NAMALWA (cell line): ENCODE data around the gene WFS1.

Source experiments
- DNase-seq: peaks from one replicate; pipeline ENCODE4 v3.0.0-alpha.2; 2015; ENCODE audit warnings: low spot score

WFS1 gene

DNA sequence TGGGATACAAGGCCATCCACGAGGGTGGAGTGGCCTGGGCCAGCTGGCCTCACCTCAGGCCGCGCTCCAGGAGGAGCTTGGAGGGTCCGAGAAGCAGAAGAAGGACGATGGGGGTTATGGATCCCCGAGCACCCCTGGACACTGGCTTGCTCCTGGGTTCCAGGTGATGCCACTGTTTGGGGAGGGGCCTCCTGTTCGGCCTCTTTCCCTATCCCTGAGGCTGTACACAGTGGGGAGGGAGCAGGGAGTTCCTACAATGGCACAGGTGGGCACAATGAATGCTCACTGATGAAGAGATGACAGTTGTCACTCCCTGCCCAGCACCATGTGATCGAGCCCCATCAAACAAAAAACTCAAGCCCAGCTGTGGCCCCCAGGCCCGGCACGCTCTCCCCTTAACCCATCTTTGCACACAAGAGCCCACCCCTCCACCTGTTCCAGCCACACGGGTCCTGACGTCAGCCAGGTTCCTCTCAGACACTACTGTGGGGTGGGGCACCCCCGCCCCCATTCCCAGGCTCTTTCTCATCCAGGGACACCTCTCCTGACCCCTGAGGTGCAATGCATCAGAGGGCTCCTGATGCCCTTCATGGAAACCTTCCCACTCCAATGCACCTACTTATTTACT is 70.3 kb downstream of the WFS1 start:
- DNase-seq: no peak

DNA sequence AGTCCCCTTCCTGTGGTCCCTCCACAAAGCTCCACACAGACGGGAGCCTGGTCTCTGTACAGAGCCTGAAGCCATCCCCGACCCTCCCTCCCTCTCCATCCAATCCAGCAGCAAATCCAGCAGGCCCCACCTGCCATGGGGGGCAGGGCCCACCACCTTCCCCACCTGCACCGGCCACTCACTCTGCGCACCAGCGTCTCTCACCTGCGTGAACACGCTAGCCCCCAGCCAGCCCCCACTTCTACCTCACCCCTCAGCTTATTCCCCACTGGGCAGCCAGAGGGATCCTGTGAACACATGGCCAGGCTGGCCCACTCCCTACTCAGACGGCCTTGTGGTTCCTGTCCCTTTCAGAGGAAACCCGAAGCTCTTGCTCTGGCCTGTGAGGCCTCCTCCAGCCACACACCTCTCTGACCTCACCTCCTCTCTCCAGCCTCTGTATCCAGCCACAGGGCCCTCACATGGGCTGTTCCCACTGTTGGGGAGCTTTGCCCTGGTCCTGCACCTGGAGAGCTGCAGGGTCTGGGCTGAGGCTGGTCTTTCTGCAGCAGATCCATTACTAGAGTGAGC is 70.9 kb downstream of the WFS1 start:
- no peak for DNase-seq

DNA sequence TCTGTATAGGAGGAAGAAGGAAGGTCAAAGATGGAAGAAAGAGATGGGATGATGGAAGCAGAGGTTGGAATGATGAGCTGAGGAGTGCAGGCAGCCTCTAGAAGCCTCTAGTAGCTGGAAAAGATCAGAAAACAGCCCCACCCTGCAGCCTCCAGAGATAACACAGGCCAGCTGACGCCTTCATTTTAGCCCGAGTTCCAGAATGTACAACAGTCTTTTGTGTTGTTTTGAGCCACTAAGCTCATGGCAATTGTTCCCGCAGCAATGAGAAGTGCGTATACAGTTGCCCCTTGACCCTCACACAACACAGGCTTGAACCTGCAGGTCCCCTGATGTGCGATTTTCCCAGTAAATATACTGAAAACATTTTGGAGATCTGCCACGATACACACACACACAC is 72.0 kb downstream of the WFS1 start:
- DNase-seq: no peak

DNA sequence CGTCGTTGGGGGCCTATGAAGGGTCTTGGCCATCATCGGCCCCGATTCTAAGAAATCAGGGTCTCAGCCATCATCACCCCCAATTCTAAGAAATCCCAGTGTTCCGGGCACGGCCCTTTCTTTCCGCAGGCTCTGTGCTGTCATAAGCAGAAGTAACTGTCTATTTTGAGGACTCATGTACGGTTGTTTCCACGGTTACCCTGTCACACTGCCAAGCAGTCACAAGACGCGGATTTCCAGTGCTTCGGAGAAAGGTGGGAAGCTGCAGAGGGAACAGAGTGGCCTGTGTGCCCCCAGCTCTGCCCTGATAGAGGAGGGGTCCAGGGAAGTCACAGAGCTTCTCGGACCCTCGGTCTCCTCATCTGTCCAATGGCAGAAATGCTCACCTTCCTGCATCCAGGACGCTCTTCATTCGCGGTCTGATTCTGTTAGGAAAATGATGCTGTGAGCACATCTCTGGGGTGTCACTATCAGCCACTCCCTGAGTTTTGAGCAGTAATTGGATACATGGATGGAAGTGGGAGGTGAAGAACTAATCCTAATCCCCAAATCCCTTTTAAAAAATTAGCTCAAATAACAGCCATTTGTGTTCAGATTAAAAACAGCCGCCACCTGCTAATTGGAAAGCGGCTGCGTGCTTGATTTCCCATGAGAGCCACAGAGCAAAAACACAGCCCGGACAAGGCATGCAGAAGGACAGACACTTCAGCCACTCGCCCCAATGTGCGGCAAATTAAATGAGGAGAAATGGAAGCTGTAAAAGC is 73.1 kb downstream of the WFS1 start:
- no peak for DNase-seq

DNA sequence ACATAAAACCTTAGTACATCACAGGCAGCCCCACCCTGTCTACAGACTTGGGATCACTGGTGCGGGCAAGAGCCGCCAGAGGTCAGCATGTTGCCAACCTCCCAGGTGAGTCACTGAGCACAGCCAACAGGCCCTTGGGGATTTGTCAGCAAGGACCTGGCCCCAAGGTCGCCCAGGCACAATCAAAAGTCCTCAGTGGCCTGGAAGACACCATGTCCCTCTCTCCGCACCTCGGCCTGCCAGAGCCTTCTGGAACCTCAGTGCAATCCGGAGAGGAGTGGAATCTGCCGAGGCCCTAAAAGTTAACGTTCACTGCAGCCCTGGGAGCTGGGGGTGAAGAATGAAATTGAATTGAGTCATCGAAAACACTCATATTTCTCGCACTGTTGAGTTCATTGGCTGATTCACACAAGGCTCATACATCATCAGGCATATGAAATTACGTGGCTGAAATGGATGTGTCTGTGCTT is 74.3 kb downstream of the WFS1 start:
- DNase-seq: no peak

DNA sequence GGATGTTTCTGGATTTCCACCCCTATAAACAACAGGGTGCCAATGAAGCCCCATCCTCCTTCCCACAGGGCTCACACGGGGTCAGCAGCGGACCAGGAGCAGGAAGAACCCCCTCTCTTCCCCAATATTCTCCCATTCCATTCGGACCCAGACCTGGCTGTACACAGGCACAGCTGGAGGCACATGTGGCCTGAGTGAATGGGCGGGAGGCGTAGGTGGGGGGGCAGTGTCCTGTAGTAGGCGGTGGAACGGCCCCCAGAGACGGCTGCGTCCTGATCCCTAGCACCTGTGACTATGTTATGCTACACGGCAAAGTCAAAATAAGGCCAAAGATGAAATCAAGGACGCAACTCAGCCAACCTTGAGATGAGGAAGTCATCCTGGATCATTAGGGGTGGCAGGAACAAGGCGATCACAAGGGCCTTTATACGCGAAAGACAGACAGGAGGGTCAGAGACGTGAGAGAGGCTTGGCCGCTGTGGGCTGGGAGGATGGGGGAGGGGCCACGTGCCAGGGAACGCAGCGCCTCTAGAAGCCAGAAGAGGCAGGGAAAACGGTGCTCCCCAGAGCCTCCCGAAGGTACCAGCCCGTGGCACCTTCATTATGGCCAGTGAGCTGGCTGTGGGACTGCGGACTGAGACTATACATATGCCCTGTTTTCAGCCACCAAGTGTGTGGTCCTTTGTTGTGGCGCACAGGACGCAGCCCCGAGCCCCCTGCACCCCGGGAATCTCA is 75.6 kb downstream of the WFS1 start:
- DNase-seq: no peak

DNA sequence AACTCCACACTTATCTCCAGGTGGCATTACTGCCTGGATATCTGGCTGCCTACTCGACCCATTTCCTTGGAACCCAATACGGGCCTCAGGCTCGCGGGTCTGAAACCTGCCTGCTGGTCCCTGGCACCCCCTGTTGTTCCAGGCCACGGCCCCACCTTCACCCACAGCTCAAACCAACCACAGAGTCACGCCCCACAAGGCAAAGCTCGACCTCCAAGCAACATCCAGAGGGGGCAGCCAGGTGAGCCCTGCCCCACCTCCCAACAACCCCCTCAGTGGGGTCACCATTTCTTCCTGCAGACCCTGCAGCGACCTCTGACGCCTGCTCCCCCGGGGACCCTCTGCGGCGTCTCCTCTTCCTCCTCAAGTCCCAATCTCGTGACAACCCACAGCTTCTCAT is 76.2 kb downstream of the WFS1 start:
- DNase-seq: no peak

DNA sequence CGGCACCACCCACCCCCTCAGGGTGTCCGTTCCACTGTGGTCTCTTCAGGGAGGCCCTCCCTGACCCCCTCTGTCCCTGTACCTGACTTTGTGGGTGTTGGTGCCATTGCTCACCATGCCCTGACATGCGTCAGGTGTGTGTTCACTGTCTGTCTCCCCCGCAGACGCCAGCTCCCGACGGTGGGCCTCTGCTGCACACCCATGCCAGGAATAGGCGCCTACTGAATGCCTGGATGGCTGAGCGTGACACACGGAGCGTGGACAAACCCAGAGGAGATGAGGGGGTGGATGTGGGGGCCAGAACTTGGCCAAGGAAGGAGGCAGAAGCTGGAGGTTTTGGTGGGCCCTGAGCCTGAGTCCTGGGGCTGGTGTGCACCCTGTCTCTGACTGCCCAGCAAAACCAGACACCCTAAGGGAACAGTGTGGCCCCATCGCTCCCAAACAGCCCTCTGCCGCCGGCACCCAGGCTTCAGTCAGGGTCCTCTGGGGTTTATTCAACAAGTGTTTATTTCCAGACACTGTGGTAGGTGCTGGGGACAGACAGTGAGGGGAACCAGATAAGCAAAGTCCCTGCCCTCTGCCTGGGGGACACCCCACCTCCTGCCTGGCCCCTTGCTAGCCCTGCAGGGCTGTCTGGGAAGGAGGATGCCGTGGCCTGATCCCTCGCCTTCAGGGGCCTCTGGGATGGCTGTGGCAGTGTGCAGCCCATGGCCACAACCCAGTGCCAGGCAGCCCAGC is 76.9 kb downstream of the WFS1 start:
- no peak for DNase-seq

DNA sequence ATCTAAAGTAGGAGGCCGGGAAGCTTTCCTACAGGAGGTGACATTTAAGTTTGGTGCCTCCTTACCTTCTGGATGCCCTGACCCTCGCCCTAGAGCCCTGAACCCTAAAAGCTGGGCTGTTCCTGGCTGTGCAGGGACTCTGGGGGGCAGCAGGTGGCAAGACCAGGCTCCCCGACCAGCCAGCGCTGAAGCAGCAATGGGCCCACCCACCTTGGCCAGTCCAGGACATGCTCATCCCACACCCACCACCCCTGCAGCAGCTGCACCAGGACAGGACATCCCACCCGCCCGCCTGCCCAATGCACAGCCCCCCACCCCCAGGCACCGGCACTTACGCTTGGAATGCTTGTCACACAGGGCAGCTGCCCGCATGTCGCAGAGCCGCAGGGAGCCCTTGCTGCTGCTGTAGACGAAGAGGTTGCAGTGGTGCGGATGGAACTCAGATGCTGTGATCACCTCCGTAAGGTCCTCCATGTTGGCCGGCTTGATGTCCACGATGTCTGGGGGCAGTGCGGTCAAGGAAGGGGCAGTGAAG is 77.9 kb downstream of the WFS1 start:
- DNase-seq: no peak

DNA sequence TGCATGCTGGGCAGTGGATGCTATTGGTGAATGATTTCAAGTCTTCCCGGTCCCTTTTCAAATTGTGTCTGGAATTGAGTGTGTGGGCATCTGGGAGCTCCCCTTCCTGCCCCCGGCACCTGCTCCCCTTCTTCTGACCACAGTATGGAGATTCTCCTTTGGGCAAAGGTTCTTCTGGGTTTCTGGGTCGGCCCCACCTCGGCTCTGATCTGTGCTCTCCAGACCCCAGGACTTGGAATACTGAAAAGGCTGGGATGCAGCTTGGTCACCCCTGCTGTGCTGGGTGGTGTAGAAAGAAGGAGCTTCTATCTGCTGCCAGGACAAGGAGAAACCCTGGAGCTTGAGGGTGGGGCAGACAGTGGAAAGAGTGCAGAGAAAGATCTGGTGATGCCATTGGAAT is 78.8 kb downstream of the WFS1 start:
- no peak for DNase-seq

DNA sequence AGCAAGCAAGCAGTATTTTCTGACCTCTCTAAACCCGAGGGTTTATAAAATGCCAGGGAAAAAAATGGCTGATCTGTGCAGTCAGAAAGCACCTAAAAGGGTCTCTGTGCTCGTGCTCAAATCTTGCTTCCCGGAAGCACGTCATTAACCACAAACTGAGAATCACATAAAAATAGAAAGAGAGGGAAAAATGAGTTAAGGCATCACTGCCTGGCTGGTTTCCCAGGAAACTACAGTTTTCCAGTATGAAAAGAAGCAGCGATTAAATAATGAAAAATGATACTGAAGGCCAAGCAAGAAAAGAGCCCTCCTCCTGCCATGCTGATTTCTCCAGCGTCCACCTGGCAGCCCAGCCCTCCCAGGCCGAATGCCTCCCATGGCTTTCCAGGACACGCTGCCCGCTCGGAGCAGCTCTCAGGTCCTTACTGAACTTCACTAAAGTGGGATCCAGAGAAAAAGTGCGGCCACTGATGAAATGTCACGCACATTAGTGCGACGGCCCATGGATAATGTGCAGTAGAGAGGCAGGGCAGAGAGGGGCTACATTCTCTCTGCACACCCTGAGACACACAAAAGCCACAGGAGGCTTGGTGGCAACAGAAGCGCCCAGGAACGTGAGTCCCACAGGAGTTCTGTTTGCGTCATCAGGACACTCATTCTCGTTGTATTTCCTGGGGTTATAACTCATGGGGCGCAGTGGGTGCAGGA is 80.4 kb downstream of the WFS1 start:
- DNase-seq: no peak

DNA sequence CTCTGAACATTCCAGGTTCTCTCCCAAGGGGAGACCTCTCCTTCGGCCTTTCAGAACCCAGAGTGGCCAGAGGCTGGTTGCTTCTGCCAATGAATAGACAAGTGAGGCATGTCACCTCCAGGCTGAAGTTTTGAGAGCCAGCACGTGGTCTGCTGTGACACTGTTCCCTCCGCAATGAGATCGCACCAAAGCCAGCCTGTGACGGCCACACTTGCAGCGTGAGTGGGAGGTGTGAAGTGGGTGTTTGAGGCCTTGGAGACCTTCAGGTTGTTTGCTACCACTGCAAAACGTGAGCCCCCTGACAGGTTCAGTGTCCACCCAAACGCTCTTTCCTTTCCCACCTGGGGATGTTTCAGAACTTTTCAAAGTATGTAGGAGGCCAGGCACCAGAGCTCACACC is 81.0 kb downstream of the WFS1 start:
- DNase-seq: no peak

DNA sequence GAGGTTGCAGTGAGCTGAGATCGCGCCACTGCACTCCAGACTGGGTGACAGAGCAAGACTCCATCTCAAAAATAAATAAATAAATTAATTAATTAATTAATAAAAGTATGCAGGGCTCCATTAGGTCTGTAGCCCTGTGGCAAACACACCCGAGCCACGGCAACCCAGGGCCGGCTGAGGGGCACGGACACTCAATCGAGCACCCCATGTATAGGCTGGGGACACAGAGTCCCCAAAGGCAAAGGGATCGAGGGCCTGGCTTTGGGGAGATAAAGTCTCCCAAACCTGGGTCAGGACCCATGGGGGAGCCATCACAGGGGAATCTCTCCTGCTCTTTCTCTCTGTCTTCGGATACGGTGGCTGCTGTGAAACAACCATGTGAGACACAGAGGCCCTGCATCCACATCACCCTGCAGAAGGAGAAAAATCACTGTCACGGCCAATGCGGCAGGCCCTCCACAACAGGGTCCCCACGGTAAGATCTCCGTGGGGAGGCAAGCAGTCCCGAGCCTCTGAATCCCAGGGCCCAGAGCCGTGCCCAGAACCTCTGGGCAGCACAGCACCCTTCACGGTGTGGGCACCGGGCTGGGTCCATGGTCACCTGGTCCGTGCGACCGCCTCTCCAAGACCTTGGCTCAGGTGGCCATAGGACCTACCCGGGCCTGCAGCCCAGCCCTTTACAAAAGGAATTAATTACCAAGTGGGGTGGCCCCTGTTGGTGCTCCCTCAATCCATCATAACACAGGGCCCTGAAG is 81.8 kb downstream of the WFS1 start:
- no peak for DNase-seq

DNA sequence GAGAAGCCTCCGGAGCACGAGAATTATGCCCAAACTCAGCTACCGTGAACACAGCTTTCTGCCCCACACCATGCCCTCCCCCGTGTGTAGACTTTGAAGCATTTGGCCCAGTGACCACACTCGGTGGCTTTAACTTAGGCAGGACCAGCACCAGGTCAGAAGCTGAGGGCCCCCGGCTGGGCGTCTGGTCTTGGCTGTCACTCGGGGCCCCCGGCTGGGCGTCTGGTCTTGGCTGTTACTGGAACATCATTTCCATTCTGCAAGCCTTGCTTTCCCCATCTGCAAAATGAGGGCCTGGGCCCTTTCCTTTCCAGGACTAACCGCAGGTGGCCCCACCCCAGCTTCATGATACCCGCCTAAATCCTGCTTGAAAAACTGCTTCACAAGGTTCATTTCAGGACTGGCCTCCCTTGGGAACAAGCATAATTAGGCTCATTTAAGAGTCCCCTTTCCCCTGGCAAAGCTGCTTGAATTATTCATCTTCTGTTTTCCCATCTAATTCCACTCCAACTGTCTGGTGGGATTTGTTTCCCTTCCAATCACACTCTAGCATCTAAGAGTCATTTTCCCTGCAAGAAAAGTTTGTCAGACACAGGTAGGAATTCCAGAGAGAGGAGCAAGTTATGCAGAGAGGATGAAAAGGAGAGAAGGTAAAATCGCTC is 82.5 kb downstream of the WFS1 start:
- DNase-seq: no peak
